Mononuclear cell (primary cell): ENCODE results near the gene HHIPL2. TPM values are rescaled to one million over a fixed set of nuclear protein-coding genes. Genes with fewer than 3 reads are reported as not detected.

Experiments used
- H3K27me3 ChIP-seq: 2 replicates; pipeline ENCODE4 v1.6.0; 2011; ENCODE audit warnings: low read length, control low read depth; ENCODE audit not compliant: insufficient read depth
- H3K4me1 ChIP-seq: 2 replicates; pipeline ENCODE4 v1.5.1; 2011; ENCODE audit warnings: mild to moderate bottlenecking, low read length, control low read depth; ENCODE audit not compliant: insufficient read depth
- H3K4me3 ChIP-seq: 2 replicates; pipeline ENCODE4 v1.5.1; 2011; ENCODE audit warnings: mild to moderate bottlenecking, low read length, moderate library complexity
- H3K9me3 ChIP-seq: 2 replicates; pipeline ENCODE4 v1.5.1; 2011; ENCODE audit warnings: low read depth, mild to moderate bottlenecking, control low read depth, low read length
- total RNA-seq: library from RNA; depleted of rRNA; stranded (reverse); fragments of >200 nt; gene quantifications from one replicate; pipeline ENCODE4 v1.2.3, GENCODE V29; 2012

HHIPL2 gene
- total RNA-seq, 1 donor, result not detected

- no peak overlapping the region for H3K4me3 ChIP-seq
- no peaks in the 10 kb centered on the region for H3K9me3 ChIP-seq
- no peaks in the 10 kb centered on the region for H3K27me3 ChIP-seq
- no peaks in the 10 kb centered on the region for H3K4me1 ChIP-seq
Observed at GRCh38 chr1:222554177-222554576, 6.3 kb upstream of the HHIPL2 start.

GRCh38 chr1:222552882-222553281 is 5.0 kb upstream of the HHIPL2 start:
- no peaks in the 10 kb centered on the region for H3K9me3 ChIP-seq
- no peaks in the 10 kb centered on the region for H3K27me3 ChIP-seq
- no peaks in the 10 kb centered on the region for H3K4me1 ChIP-seq
- H3K4me3 ChIP-seq, result no peak overlapping the region

- Histone ChIP-seq H3K9me3 (no peaks in the 10 kb centered on the region), H3K4me3 (no peak overlapping the region), H3K27me3 (peaks cover 3% of the 10 kb centered on the region), H3K4me1 (no peaks in the 10 kb centered on the region)
Observed at GRCh38 chr1:222547260-222547614, 667 bp downstream of the HHIPL2 start.

- H3K27me3 ChIP-seq, result peaks cover 3% of the 10 kb centered on the region
- H3K4me1 ChIP-seq, result no peaks in the 10 kb centered on the region
- no peaks in the 10 kb centered on the region for H3K9me3 ChIP-seq
- H3K4me3 ChIP-seq, result no peak overlapping the region
Observed at GRCh38 chr1:222546548-222547259, 1.2 kb downstream of the HHIPL2 start.

- Histone ChIP-seq H3K27me3 (peaks cover 3% of the 10 kb centered on the region), H3K9me3 (no peaks in the 10 kb centered on the region), H3K4me3 (no peak overlapping the region), H3K4me1 (no peaks in the 10 kb centered on the region)
Observed at GRCh38 chr1:222546091-222546490, 1.8 kb downstream of the HHIPL2 start.

- Histone ChIP-seq H3K4me1 (no peaks in the 10 kb centered on the region), H3K9me3 (no peaks in the 10 kb centered on the region), H3K4me3 (no peak overlapping the region), H3K27me3 (peaks cover 3% of the 10 kb centered on the region)
Observed at GRCh38 chr1:222543817-222544216, 4.1 kb downstream of the HHIPL2 start.

- no peaks in the 10 kb centered on the region for H3K4me1 ChIP-seq
- no peaks in the 10 kb centered on the region for H3K9me3 ChIP-seq
- no peak overlapping the region for H3K4me3 ChIP-seq
- peaks cover 3% of the 10 kb centered on the region for H3K27me3 ChIP-seq
Observed at GRCh38 chr1:222540598-222540995, 7.3 kb downstream of the HHIPL2 start.

- Histone ChIP-seq H3K4me1 (no peaks in the 10 kb centered on the region), H3K9me3 (no peaks in the 10 kb centered on the region), H3K27me3 (peaks cover under 1% of the 10 kb centered on the region), H3K4me3 (no peak overlapping the region)
Observed at GRCh38 chr1:222539951-222540597, 7.8 kb downstream of the HHIPL2 start.

GRCh38 chr1:222535455-222535854 is 12.4 kb downstream of the HHIPL2 start:
- H3K4me1 ChIP-seq, result no peaks in the 10 kb centered on the region
- no peaks in the 10 kb centered on the region for H3K9me3 ChIP-seq
- no peak overlapping the region for H3K4me3 ChIP-seq
- H3K27me3 ChIP-seq, result no peaks in the 10 kb centered on the region

- no peaks in the 10 kb centered on the region for H3K9me3 ChIP-seq
- no peak overlapping the region for H3K4me3 ChIP-seq
- no peaks in the 10 kb centered on the region for H3K4me1 ChIP-seq
- H3K27me3 ChIP-seq, result no peaks in the 10 kb centered on the region
Observed at GRCh38 chr1:222530852-222531251, 17.1 kb downstream of the HHIPL2 start.

GRCh38 chr1:222529916-222530315 is 18.0 kb downstream of the HHIPL2 start:
- H3K9me3 ChIP-seq, result no peaks in the 10 kb centered on the region
- no peaks in the 10 kb centered on the region for H3K4me1 ChIP-seq
- H3K27me3 ChIP-seq, result no peaks in the 10 kb centered on the region
- H3K4me3 ChIP-seq, result no peak overlapping the region

GRCh38 chr1:222529181-222529580 is 18.7 kb downstream of the HHIPL2 start:
- no peak overlapping the region for H3K4me3 ChIP-seq
- H3K4me1 ChIP-seq, result no peaks in the 10 kb centered on the region
- H3K27me3 ChIP-seq, result no peaks in the 10 kb centered on the region
- no peaks in the 10 kb centered on the region for H3K9me3 ChIP-seq

- H3K4me1 ChIP-seq, result no peaks in the 10 kb centered on the region
- H3K4me3 ChIP-seq, result no peak overlapping the region
- no peaks in the 10 kb centered on the region for H3K9me3 ChIP-seq
- no peaks in the 10 kb centered on the region for H3K27me3 ChIP-seq
Observed at GRCh38 chr1:222525951-222526350, 22.0 kb downstream of the HHIPL2 start.

GRCh38 chr1:222523852-222524251 is 24.1 kb downstream of the HHIPL2 start:
- Histone ChIP-seq H3K4me3 (no peak overlapping the region), H3K27me3 (no peaks in the 10 kb centered on the region), H3K4me1 (no peaks in the 10 kb centered on the region), H3K9me3 (no peaks in the 10 kb centered on the region)

GRCh38 chr1:222522105-222522915 is 25.6 kb downstream of the HHIPL2 start:
- H3K4me3 ChIP-seq, result no peak overlapping the region
- no peaks in the 10 kb centered on the region for H3K4me1 ChIP-seq
- no peaks in the 10 kb centered on the region for H3K27me3 ChIP-seq
- no peaks in the 10 kb centered on the region for H3K9me3 ChIP-seq
